HAP-1 (cell line): ENCODE measurements around the gene TGFBR3L.
"Not testable (repeated sequence)": the region's sequence is repeated elsewhere in the genome, so short reads cannot be mapped to it uniquely, and the experiment has no call there.

ENCODE experiments used
- DNase-seq, 2 experiments: peaks; one replicate each; pipeline ENCODE4 v3.0.0-alpha.2; 2016 to 2020; ENCODE audit warnings: low spot score in 2 of 2
- H3K27me3 ChIP-seq: fragments of 250-450 bp; sonication (Bioruptor Pico); 2 replicates; pipeline ENCODE4 v1.5.1; 2020; ENCODE audit warnings: low read depth, mild to moderate bottlenecking, moderate library complexity
- H3K36me3 ChIP-seq: fragments of 250-450 bp; sonication (Bioruptor Pico); replicated peaks from 2 replicates; pipeline ENCODE4 v1.5.1; 2020; ENCODE audit warnings: mild to moderate bottlenecking
- H3K4me1 ChIP-seq: fragments of 250-450 bp; sonication (Bioruptor Pico); 2 replicates; pipeline ENCODE4 v1.5.1; 2020; ENCODE audit warnings: mild to moderate bottlenecking
- H3K4me3 ChIP-seq: fragments of 250-450 bp; sonication (Bioruptor Pico); 2 replicates; pipeline ENCODE4 v1.5.1; 2020; ENCODE audit warnings: mild to moderate bottlenecking, moderate library complexity
- H3K9me3 ChIP-seq: fragments of 250-450 bp; sonication (Bioruptor Pico); 2 replicates; pipeline ENCODE4 v1.5.1; 2020; ENCODE audit warnings: mild to moderate bottlenecking, moderate library complexity
- in situ Hi-C: fragments of 300-500 bp; cut with MboI; formaldehyde crosslinking; loops from 3 replicates; pipeline ENCODE4 v1.14.3; 2020; ENCODE audit warnings: low sequenced_read_pairs, inconsistent platforms, mixed read lengths

Gene TGFBR3L

GRCh38 chr19:7927605-7928333 lies 13.1 kb downstream of the TGFBR3L start:
- H3K4me3 ChIP-seq = no peak overlapping the region
- peaks cover 28% of the 10 kb centered on the region for H3K36me3 ChIP-seq
- peak in 1 of 2 experiments; percentile 12 for DNase-seq
- H3K27me3 ChIP-seq = no peaks in the 10 kb centered on the region
- peaks cover 9% of the 10 kb centered on the region for H3K4me1 ChIP-seq
- in situ Hi-C loops = no loop called here
- H3K9me3 ChIP-seq = no peaks in the 10 kb centered on the region

GRCh38 chr19:7928334-7928706 lies 13.7 kb downstream of the TGFBR3L start:
- Histone ChIP-seq H3K36me3 (peaks cover 34% of the 10 kb centered on the region), H3K27me3 (no peaks in the 10 kb centered on the region), H3K9me3 (no peaks in the 10 kb centered on the region), H3K4me3 (no peak overlapping the region), H3K4me1 (peaks cover 9% of the 10 kb centered on the region)
- no peak for DNase-seq
- in situ Hi-C loops = no loop called here

- H3K4me1 ChIP-seq = peaks cover 9% of the 10 kb centered on the region
- in situ Hi-C loops = no loop called here
- peaks cover 41% of the 10 kb centered on the region for H3K36me3 ChIP-seq
- no peaks in the 10 kb centered on the region for H3K27me3 ChIP-seq
- H3K4me3 ChIP-seq = no peak overlapping the region
- no peaks in the 10 kb centered on the region for H3K9me3 ChIP-seq
- DNase-seq = peak; percentile 21 to 84
These were observed 14.4 kb downstream of the TGFBR3L start for GRCh38 chr19:7928741-7929701.

- DNase-seq, H3K27me3 ChIP-seq, in situ Hi-C loops, H3K4me3 ChIP-seq, H3K4me1 ChIP-seq, H3K9me3 ChIP-seq: not testable (repeated sequence)
- peaks cover 51% of the 10 kb centered on the region for H3K36me3 ChIP-seq
These were observed 15.4 kb downstream of the TGFBR3L start for GRCh38 chr19:7930030-7930429.

GRCh38 chr19:7930765-7931164 lies 16.1 kb downstream of the TGFBR3L start:
- Histone ChIP-seq H3K36me3 (peaks cover 58% of the 10 kb centered on the region), H3K4me3 (no peak overlapping the region), H3K27me3 (no peaks in the 10 kb centered on the region), H3K4me1 (peaks cover 9% of the 10 kb centered on the region), H3K9me3 (no peaks in the 10 kb centered on the region)
- DNase-seq = no peak
- in situ Hi-C loops = no loop called here

- H3K27me3 ChIP-seq = no peaks in the 10 kb centered on the region
- in situ Hi-C loops = no loop called here
- DNase-seq = no peak
These were observed 16.8 kb downstream of the TGFBR3L start for GRCh38 chr19:7931221-7932061.

GRCh38 chr19:7932276-7932929 lies 17.8 kb downstream of the TGFBR3L start:
- DNase-seq = no peak
- Histone ChIP-seq H3K4me1 (peaks cover 3% of the 10 kb centered on the region), H3K9me3 (no peaks in the 10 kb centered on the region), H3K36me3 (peaks cover 69% of the 10 kb centered on the region), H3K27me3 (no peaks in the 10 kb centered on the region), H3K4me3 (no peak overlapping the region)
- in situ Hi-C loops = no loop called here

More at GRCh38 chr19:7931221-7932061, 16.8 kb downstream of the TGFBR3L start:
- Histone ChIP-seq H3K36me3 (peaks cover 64% of the 10 kb centered on the region), H3K9me3 (no peaks in the 10 kb centered on the region), H3K4me1 (peaks cover 6% of the 10 kb centered on the region), H3K4me3 (no peak overlapping the region)

GRCh38 chr19:7932930-7933300 lies 18.3 kb downstream of the TGFBR3L start:
- Histone ChIP-seq H3K36me3 (peaks cover 74% of the 10 kb centered on the region), H3K9me3 (no peaks in the 10 kb centered on the region), H3K4me1 (peaks cover 3% of the 10 kb centered on the region), H3K4me3 (no peak overlapping the region), H3K27me3 (no peaks in the 10 kb centered on the region)
- DNase-seq = no peak
- in situ Hi-C loops = no loop called here

GRCh38 chr19:7933411-7933810 lies 18.8 kb downstream of the TGFBR3L start:
- no peaks in the 10 kb centered on the region for H3K27me3 ChIP-seq
- H3K4me3 ChIP-seq = no peak overlapping the region
- in situ Hi-C loops = no loop called here
- no peaks in the 10 kb centered on the region for H3K9me3 ChIP-seq
- no peak for DNase-seq
- H3K4me1 ChIP-seq = peaks cover 3% of the 10 kb centered on the region
- peaks cover 79% of the 10 kb centered on the region for H3K36me3 ChIP-seq

- no peak for DNase-seq
- Histone ChIP-seq H3K4me1 (peaks cover under 1% of the 10 kb centered on the region), H3K9me3 (no peaks in the 10 kb centered on the region), H3K36me3 (peaks cover 85% of the 10 kb centered on the region), H3K27me3 (no peaks in the 10 kb centered on the region), H3K4me3 (no peak overlapping the region)
- in situ Hi-C loops = no loop called here
These were observed 19.4 kb downstream of the TGFBR3L start for GRCh38 chr19:7933828-7934725.

- Histone ChIP-seq H3K36me3 (peaks cover 90% of the 10 kb centered on the region), H3K4me3 (no peak overlapping the region), H3K9me3 (no peaks in the 10 kb centered on the region), H3K4me1 (no peaks in the 10 kb centered on the region), H3K27me3 (no peaks in the 10 kb centered on the region)
- in situ Hi-C loops = no loop called here
- DNase-seq = no peak
These were observed 20.1 kb downstream of the TGFBR3L start for GRCh38 chr19:7934766-7935165.

GRCh38 chr19:7940841-7941240 lies 26.2 kb downstream of the TGFBR3L start:
- Histone ChIP-seq H3K4me1 (peaks cover 8% of the 10 kb centered on the region), H3K9me3 (no peaks in the 10 kb centered on the region), H3K36me3 (peaks cover 59% of the 10 kb centered on the region), H3K4me3 (no peak overlapping the region), H3K27me3 (no peaks in the 10 kb centered on the region)
- in situ Hi-C loops = loop anchor here (10.0 kb wide), 1 partner anchor 314 kb away; no protein-coding TSS in a partner anchor
- DNase-seq = no peak
